ENCODE data around the gene DENND1A. TPM values are rescaled to one million over a fixed set of nuclear protein-coding genes. Genes with fewer than 3 reads are reported as not detected.

The DENND1A gene
- total RNA-seq, 1 donor from 2014 or later = 15.4 TPM

- Histone ChIP-seq H3K27me3 (peaks cover 14% of the 10 kb centered on the region), H3K4me1 (peaks cover 3% of the 10 kb centered on the region), H3K9me3 (no peaks in the 10 kb centered on the region), H3K36me3 (no peaks in the 10 kb centered on the region), H3K4me3 (no peak overlapping the region), H3K27ac (no peak overlapping the region)
- intact Hi-C loops (cut with DNase I) = no loop called here
- DNase-seq (peak; percentile 81), ATAC-seq (peak; percentile 77)
- peak; percentile 81 for TF ChIP-seq CTCF (IDR thresholded peaks at IDR 0.05)
Measured at GRCh38 chr9:123353984-123354591, 575.8 kb downstream of the DENND1A start.

GRCh38 chr9:123353041-123353440 is 576.9 kb downstream of the DENND1A start:
- Histone ChIP-seq H3K27me3 (peaks cover 14% of the 10 kb centered on the region), H3K27ac (no peak overlapping the region), H3K4me1 (peaks cover 3% of the 10 kb centered on the region), H3K4me3 (no peak overlapping the region), H3K36me3 (no peaks in the 10 kb centered on the region), H3K9me3 (no peaks in the 10 kb centered on the region)
- ATAC-seq (no peak), DNase-seq (no peak)
- no peak for TF ChIP-seq CTCF (IDR thresholded peaks at IDR 0.05)
- intact Hi-C loops (cut with DNase I) = no loop called here

DNA sequence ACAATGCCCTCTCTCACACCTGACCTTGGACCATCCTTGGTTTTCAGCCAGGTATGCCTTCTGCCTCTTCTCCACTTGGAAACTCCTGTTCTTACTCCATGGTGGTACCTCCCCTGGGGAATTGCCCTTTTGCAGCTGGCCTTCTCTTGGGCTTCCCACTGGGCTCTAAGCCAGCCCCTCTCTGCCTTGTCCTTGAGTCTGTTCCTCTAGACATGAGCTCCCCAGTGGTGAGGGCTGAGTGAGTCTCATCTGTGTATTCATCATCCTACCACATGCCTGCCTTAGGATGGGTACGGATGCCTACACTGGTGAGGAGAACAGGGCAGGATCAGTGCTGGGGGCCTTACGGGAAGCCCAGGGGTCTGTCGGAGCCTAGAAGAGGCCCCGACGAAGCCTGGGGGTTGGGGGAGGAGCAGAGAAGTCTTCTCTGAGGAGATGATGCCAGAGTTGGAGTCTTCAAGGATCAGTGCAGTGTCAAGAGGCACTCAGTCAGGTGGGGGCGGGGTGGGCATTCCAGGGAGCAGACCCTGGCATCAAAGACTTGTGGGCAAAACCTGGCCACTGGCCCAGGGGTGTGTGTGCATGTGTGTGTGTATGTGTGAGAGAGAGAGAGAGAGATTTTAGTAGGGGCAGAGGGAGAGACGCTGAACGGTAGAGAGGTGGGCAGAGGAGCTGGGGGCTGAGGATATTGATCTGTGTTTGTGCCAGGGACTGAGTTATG is 579.2 kb downstream of the DENND1A start:
- no peak overlapping the region for H3K27ac ChIP-seq
- intact Hi-C loops (cut with DNase I) = no loop called here
- H3K36me3 ChIP-seq = no peaks in the 10 kb centered on the region
- TF ChIP-seq CTCF (IDR thresholded peaks at IDR 0.05) = no peak
- ATAC-seq (no peak), DNase-seq (no peak)
- no peaks in the 10 kb centered on the region for H3K9me3 ChIP-seq
- H3K27me3 ChIP-seq = peaks cover 14% of the 10 kb centered on the region
- H3K4me3 ChIP-seq = no peak overlapping the region
- H3K4me1 ChIP-seq = peaks cover 3% of the 10 kb centered on the region

- intact Hi-C loops (cut with DNase I) = no loop called here
- Histone ChIP-seq H3K27me3 (peaks cover 12% of the 10 kb centered on the region), H3K9me3 (no peaks in the 10 kb centered on the region), H3K4me3 (no peak overlapping the region), H3K27ac (no peak overlapping the region), H3K4me1 (peaks cover 3% of the 10 kb centered on the region), H3K36me3 (no peaks in the 10 kb centered on the region)
- peak; percentile 86 for ATAC-seq
- no peak for DNase-seq
- peak; percentile 94 for TF ChIP-seq CTCF (IDR thresholded peaks at IDR 0.05)
Measured at GRCh38 chr9:123349691-123350480, 580.0 kb downstream of the DENND1A start.

DNA sequence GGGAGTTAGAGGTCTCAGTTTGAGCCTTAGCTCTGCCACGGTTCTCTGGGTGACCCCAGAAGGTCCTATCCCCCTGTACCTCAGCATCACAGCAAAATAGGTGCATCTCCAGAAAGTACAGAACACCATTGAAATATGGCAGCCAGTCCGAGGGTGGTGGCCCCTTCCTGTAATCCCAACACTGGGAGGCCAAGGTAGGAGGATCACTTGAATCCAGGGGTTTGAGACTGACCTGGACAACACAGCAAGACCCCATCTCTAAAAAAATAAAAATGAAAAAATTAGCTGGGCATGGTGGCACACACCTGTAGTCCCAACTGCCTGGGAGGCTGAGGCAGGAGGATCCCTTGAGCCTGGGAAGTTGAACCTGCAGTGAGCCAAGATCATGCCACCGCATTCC is 580.9 kb downstream of the DENND1A start:
- H3K4me1 ChIP-seq = peaks cover 3% of the 10 kb centered on the region
- no peak for ATAC-seq
- intact Hi-C loops (cut with DNase I) = no loop called here

More for the DNA sequence above, 580.9 kb downstream of the DENND1A start:
- no peak for TF ChIP-seq CTCF (IDR thresholded peaks at IDR 0.05)
- peaks cover 8% of the 10 kb centered on the region for H3K27me3 ChIP-seq
- no peak overlapping the region for H3K4me3 ChIP-seq
- DNase-seq = no peak
- no peaks in the 10 kb centered on the region for H3K36me3 ChIP-seq
- no peak overlapping the region for H3K27ac ChIP-seq
- no peaks in the 10 kb centered on the region for H3K9me3 ChIP-seq

Measured in upper lobe of right lung (tissue), 1 donor.